Adipocyte (in vitro differentiated cells): Measurements from ENCODE around the gene U2SURP.
A peak's percentile ranks its signal among the peaks of the same experiment; 100 is the strongest.

Experiments used
- DNase-seq: peaks from one replicate; pipeline ENCODE4 v3.0.0-alpha.2; 2015; ENCODE audit warnings: low read depth
- H3K27me3 ChIP-seq: replicated peaks from 2 replicates; pipeline ENCODE4 v1.7.0; 2013; ENCODE audit warnings: mild to moderate bottlenecking, low read length, moderate library complexity; ENCODE audit not compliant: control insufficient read depth, insufficient read depth
- H3K36me3 ChIP-seq: 2 replicates; pipeline ENCODE4 v1.7.0; 2013; ENCODE audit warnings: low read length, mild to moderate bottlenecking, moderate library complexity; ENCODE audit not compliant: control insufficient read depth, insufficient read depth, severe bottlenecking
- H3K4me1 ChIP-seq: 2 replicates; pipeline ENCODE4 v1.7.0; 2013; ENCODE audit warnings: mild to moderate bottlenecking, low read length, moderate library complexity; ENCODE audit not compliant: control insufficient read depth, insufficient read depth
- H3K4me3 ChIP-seq: 2 replicates; pipeline ENCODE4 v1.7.0; 2013; ENCODE audit warnings: mild to moderate bottlenecking, low read length, moderate library complexity
- H3K9ac ChIP-seq: 2 replicates; pipeline ENCODE4 v1.7.0; 2013; ENCODE audit warnings: mild to moderate bottlenecking, low read length, moderate library complexity
- H3K9me3 ChIP-seq: 2 replicates; pipeline ENCODE4 v1.7.0; 2013; ENCODE audit warnings: mild to moderate bottlenecking, low read length, moderate library complexity; ENCODE audit not compliant: control insufficient read depth

Gene U2SURP

GRCh38 chr3:142997330-142997729, 4.0 kb upstream of the U2SURP start:
- Histone ChIP-seq H3K27me3 (no peaks in the 10 kb centered on the region), H3K4me3 (no peak overlapping the region), H3K4me1 (peaks cover 36% of the 10 kb centered on the region), H3K9ac (peak overlapping the region; percentile 36), H3K36me3 (no peaks in the 10 kb centered on the region), H3K9me3 (no peaks in the 10 kb centered on the region)
- DNase-seq: no peak

- H3K27me3 ChIP-seq: no peaks in the 10 kb centered on the region
- no peaks in the 10 kb centered on the region for H3K9me3 ChIP-seq
- H3K9ac ChIP-seq: no peak overlapping the region
- no peak overlapping the region for H3K4me3 ChIP-seq
- H3K4me1 ChIP-seq: peaks cover 42% of the 10 kb centered on the region
- no peaks in the 10 kb centered on the region for H3K36me3 ChIP-seq
- peak; percentile 23 for DNase-seq
These were observed 2.9 kb upstream of the U2SURP start for GRCh38 chr3:142998439-142998838.

DNA sequence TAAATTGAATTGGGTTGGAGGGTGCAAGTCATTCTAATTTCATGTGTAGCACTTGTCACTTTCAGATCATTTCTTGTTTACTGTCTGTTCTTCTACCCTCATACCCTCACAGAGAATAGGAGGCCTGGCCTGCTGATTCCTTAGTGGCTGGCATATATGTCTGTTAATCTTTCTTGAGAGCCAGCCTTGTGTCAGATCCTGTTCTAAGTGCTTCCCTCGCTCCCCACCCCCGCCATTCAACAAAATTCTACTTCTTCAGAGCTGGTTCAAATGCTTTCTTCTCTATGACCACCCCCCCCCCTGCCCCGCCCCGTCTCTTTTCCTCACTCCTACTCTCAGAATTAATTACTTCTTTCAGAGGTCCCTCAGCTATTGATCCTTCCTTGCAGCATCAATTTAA, 1.5 kb upstream of the U2SURP start:
- Histone ChIP-seq H3K9ac (peak overlapping the region; percentile 95), H3K36me3 (no peaks in the 10 kb centered on the region), H3K4me3 (peak overlapping the region; percentile 97), H3K9me3 (no peaks in the 10 kb centered on the region), H3K27me3 (no peaks in the 10 kb centered on the region), H3K4me1 (peaks cover 34% of the 10 kb centered on the region)
- no peak for DNase-seq

- Histone ChIP-seq H3K4me3 (peak overlapping the region; percentile 97), H3K27me3 (no peaks in the 10 kb centered on the region), H3K36me3 (no peaks in the 10 kb centered on the region), H3K9me3 (no peaks in the 10 kb centered on the region), H3K9ac (peak overlapping the region; percentile 95), H3K4me1 (peaks cover 34% of the 10 kb centered on the region)
- peak; percentile 57 for DNase-seq
These were observed 842 bp upstream of the U2SURP start for GRCh38 chr3:143000528-143000927.

- H3K4me3 ChIP-seq: peak overlapping the region; percentile 97
- H3K9me3 ChIP-seq: no peaks in the 10 kb centered on the region
- H3K27me3 ChIP-seq: no peaks in the 10 kb centered on the region
- peaks cover 34% of the 10 kb centered on the region for H3K4me1 ChIP-seq
- DNase-seq: no peak
- H3K36me3 ChIP-seq: no peaks in the 10 kb centered on the region
- H3K9ac ChIP-seq: peak overlapping the region; percentile 95
These were observed 369 bp upstream of the U2SURP start for GRCh38 chr3:143001034-143001368.

DNA sequence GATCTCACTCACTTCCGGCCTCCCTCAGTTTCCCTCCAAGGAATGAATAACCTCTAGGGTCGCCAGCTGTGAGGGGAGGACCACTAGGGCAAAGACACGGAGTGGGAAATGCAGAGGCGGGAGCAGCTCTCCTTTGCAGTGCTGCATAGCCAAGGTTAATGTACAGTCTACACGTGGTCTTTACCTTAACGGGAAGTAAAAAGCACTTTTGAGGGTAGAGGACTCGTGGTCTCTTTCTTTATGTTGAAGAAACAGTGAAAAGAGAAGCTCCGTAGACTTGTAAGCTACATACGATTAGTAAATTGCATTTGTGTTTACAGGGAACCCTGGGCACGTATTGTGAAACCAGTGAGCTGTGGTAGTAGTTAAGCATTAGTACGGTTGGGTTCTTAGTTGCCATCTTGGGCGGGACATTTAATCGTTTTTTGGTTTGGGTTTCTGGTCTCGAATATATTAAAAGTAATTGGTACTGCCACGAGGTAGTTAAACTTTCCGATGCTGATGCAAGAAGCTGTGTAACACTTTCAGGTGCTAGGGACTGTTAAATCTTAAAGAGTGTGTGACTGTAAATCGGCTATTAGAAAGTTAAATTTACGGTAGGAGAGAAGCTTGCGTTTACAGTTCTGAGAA, 828 bp downstream of the U2SURP start:
- DNase-seq: peak; percentile 67
- H3K9ac ChIP-seq: peak overlapping the region; percentile 95
- no peaks in the 10 kb centered on the region for H3K36me3 ChIP-seq
- H3K4me1 ChIP-seq: peaks cover 33% of the 10 kb centered on the region
- H3K27me3 ChIP-seq: no peaks in the 10 kb centered on the region
- peak overlapping the region; percentile 97 for H3K4me3 ChIP-seq
- no peaks in the 10 kb centered on the region for H3K9me3 ChIP-seq

GRCh38 chr3:143002727-143003126, 1.4 kb downstream of the U2SURP start:
- no peaks in the 10 kb centered on the region for H3K27me3 ChIP-seq
- DNase-seq: peak; percentile 31
- peaks cover 28% of the 10 kb centered on the region for H3K4me1 ChIP-seq

GRCh38 chr3:143004823-143005222, 3.5 kb downstream of the U2SURP start:
- Histone ChIP-seq H3K27me3 (no peaks in the 10 kb centered on the region), H3K36me3 (no peaks in the 10 kb centered on the region), H3K4me3 (no peak overlapping the region), H3K9ac (no peak overlapping the region), H3K4me1 (peaks cover 13% of the 10 kb centered on the region), H3K9me3 (no peaks in the 10 kb centered on the region)
- DNase-seq: no peak

More at GRCh38 chr3:143002727-143003126, 1.4 kb downstream of the U2SURP start:
- no peaks in the 10 kb centered on the region for H3K9me3 ChIP-seq
- H3K9ac ChIP-seq: peak overlapping the region; percentile 95
- no peaks in the 10 kb centered on the region for H3K36me3 ChIP-seq
- H3K4me3 ChIP-seq: peak overlapping the region; percentile 97

GRCh38 chr3:143010024-143010423, 8.7 kb downstream of the U2SURP start:
- Histone ChIP-seq H3K4me1 (no peaks in the 10 kb centered on the region), H3K9ac (no peak overlapping the region), H3K36me3 (peaks cover 18% of the 10 kb centered on the region), H3K9me3 (no peaks in the 10 kb centered on the region), H3K4me3 (no peak overlapping the region), H3K27me3 (no peaks in the 10 kb centered on the region)
- DNase-seq: no peak

GRCh38 chr3:143011705-143012104, 10.3 kb downstream of the U2SURP start:
- H3K36me3 ChIP-seq: peaks cover 34% of the 10 kb centered on the region
- no peak overlapping the region for H3K4me3 ChIP-seq
- no peak overlapping the region for H3K9ac ChIP-seq
- H3K9me3 ChIP-seq: no peaks in the 10 kb centered on the region
- DNase-seq: no peak
- H3K4me1 ChIP-seq: no peaks in the 10 kb centered on the region
- no peaks in the 10 kb centered on the region for H3K27me3 ChIP-seq

DNA sequence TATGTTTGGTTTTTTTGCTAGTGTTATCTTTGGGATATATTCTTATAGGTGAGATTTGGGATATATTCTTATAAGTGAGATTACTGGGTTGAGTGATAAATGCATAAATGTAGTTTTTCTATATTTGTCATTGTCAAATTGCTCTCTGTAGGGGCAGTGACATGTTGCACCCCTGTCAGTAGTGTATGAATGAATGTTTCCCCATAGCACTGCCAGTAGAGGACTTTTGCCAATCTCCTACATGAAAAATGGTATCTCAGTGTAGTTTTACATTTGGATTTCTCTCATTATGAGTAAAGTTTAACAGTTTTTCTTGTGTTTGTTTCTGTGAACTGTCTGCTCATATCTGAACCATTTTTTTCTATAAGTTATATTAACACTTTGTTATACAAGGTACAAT, 13.6 kb downstream of the U2SURP start:
- Histone ChIP-seq H3K4me3 (no peak overlapping the region), H3K27me3 (no peaks in the 10 kb centered on the region), H3K4me1 (no peaks in the 10 kb centered on the region), H3K9me3 (no peaks in the 10 kb centered on the region), H3K36me3 (peaks cover 63% of the 10 kb centered on the region), H3K9ac (no peak overlapping the region)
- DNase-seq: no peak
